Upper lobe of right lung (tissue), 1 donor: Measurements from ENCODE around the gene PLTP. TPM values are rescaled to one million over a fixed set of nuclear protein-coding genes. Genes with fewer than 3 reads are reported as not detected.

Experiments used
- ATAC-seq: fragments of 200-7000 bp; cut with Tn5 transposase; one replicate; pipeline ENCODE4 v1.9.1; 2020; ENCODE audit warnings: mild to moderate bottlenecking, moderate library complexity
- DNase-seq: peaks from one replicate; pipeline ENCODE4 v3.0.0-alpha.2; 2020
- H3K27ac ChIP-seq: fragments of 200-600 bp; one replicate; pipeline ENCODE4 v1.8.0; 2022
- H3K27me3 ChIP-seq: fragments of 200-600 bp; one replicate; pipeline ENCODE4 v1.8.0; 2022; ENCODE audit warnings: mild to moderate bottlenecking
- H3K36me3 ChIP-seq: fragments of 200-600 bp; one replicate; pipeline ENCODE4 v1.8.0; 2022
- H3K4me1 ChIP-seq: fragments of 200-600 bp; one replicate; pipeline ENCODE4 v1.8.0; 2022
- H3K4me3 ChIP-seq: fragments of 200-600 bp; one replicate; pipeline ENCODE4 v1.8.0; 2022; ENCODE audit warnings: mild to moderate bottlenecking
- H3K9me3 ChIP-seq: fragments of 200-600 bp; one replicate; pipeline ENCODE4 v1.8.0; 2022
- CTCF ChIP-seq: fragments of 200-600 bp; IDR thresholded peaks from one replicate; pipeline ENCODE4 v1.8.0; 2022; ENCODE audit warnings: antibody characterized with exemption
- intact Hi-C: fragments of 100-400 bp; cut with DNase I; formaldehyde crosslinking; loops from one replicate; pipeline ENCODE4 v1.11.0; 2022
- total RNA-seq: library from RNA; stranded (reverse); fragmentation: NEBNext Ultra II Directional; extraction: Animal tissue kit (Norgen Biotek cat#: 25700); gene quantifications from one replicate; pipeline ENCODE4 v1.2.1, GENCODE V29; 2021
- donor health status: DM: no; HTN: yes; CAD: no; lungs with severe emphysema.

Gene PLTP
- total RNA-seq, 1 donor from 2014 or later: 65.9 TPM

GRCh38 chr20:45910670-45911485, 1.1 kb downstream of the PLTP start:
- ATAC-seq: peak; percentile 94

GRCh38 chr20:45909817-45910669, 1.9 kb downstream of the PLTP start:
- no peaks in the 10 kb centered on the region for H3K27me3 ChIP-seq
- DNase-seq (no peak), ATAC-seq (peak; percentile 19)
- H3K4me3 ChIP-seq: peak overlapping the region; percentile 58
- intact Hi-C loops: no loop called here
- no peaks in the 10 kb centered on the region for H3K9me3 ChIP-seq
- TF ChIP-seq CTCF: no peak
- peaks cover 25% of the 10 kb centered on the region for H3K4me1 ChIP-seq
- H3K36me3 ChIP-seq: no peaks in the 10 kb centered on the region
- H3K27ac ChIP-seq: no peak overlapping the region

More at GRCh38 chr20:45910670-45911485, 1.1 kb downstream of the PLTP start:
- Histone ChIP-seq H3K27ac (peak overlapping the region; percentile 80), H3K27me3 (no peaks in the 10 kb centered on the region), H3K9me3 (no peaks in the 10 kb centered on the region), H3K4me3 (peak overlapping the region; percentile 58), H3K4me1 (peaks cover 25% of the 10 kb centered on the region), H3K36me3 (no peaks in the 10 kb centered on the region)
- intact Hi-C loops: no loop called here
- peak; percentile 94 for DNase-seq
- TF ChIP-seq CTCF: no peak

GRCh38 chr20:45909336-45909808, 2.6 kb downstream of the PLTP start:
- DNase-seq: no peak
- intact Hi-C loops: no loop called here
- Histone ChIP-seq H3K27me3 (no peaks in the 10 kb centered on the region), H3K4me3 (no peak overlapping the region), H3K27ac (no peak overlapping the region), H3K4me1 (peaks cover 19% of the 10 kb centered on the region), H3K9me3 (no peaks in the 10 kb centered on the region), H3K36me3 (no peaks in the 10 kb centered on the region)
- TF ChIP-seq CTCF: no peak
- ATAC-seq: no peak

GRCh38 chr20:45908084-45908483, 3.9 kb downstream of the PLTP start:
- TF ChIP-seq CTCF: no peak
- Histone ChIP-seq H3K27ac (no peak overlapping the region), H3K36me3 (no peaks in the 10 kb centered on the region), H3K4me3 (no peak overlapping the region), H3K9me3 (no peaks in the 10 kb centered on the region), H3K27me3 (no peaks in the 10 kb centered on the region), H3K4me1 (peaks cover 15% of the 10 kb centered on the region)
- intact Hi-C loops: no loop called here
- ATAC-seq (no peak), DNase-seq (no peak)

- no peaks in the 10 kb centered on the region for H3K27me3 ChIP-seq
- intact Hi-C loops: no loop called here
- no peaks in the 10 kb centered on the region for H3K36me3 ChIP-seq
- ATAC-seq (no peak), DNase-seq (no peak)
- H3K4me1 ChIP-seq: peaks cover 12% of the 10 kb centered on the region
- no peak overlapping the region for H3K27ac ChIP-seq
- no peaks in the 10 kb centered on the region for H3K9me3 ChIP-seq
- no peak overlapping the region for H3K4me3 ChIP-seq
- TF ChIP-seq CTCF: no peak
These were observed 4.6 kb downstream of the PLTP start for GRCh38 chr20:45907219-45907948.
